Measurements from ENCODE around the gene TMEM236.

TMEM236 gene

DNA sequence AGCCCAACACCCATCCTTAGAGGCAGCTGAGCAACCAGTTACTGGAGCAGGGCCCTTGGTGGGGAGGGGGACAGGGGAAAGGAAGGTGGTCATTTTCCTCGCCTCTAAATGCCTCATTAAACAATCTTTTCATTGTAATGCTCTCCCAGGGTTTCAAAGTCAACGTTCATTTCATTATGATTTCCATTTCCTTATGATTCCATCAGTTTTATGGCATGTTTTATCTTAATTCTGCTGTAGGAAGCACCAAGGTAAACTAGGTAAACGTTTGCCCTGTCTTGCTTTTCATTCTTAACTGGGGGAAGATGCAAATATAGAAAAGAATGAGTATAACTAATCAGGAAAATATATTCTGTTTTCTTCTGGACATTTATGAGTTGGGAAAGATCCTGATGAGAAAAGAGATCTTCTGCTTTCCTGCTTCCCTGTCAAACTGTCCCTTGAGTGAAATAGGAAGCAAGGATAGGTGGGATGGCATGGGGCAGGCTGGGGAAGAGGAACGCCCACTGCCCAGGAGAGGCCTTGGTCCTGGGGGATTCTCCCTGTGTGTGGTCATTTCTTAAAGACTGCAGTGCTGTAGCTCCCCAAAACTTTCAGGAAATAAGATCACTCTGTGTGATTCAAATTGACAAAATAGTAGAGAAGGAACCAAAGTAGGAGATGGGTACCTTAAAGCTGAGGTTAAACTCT is 20.5 kb upstream of the TMEM236 start:
- Histone ChIP-seq H3K4me3 (ENCODE audit: insufficient read depth, low read length, poor library complexity, severe bottlenecking) (no peak overlapping the region), H3K9ac (ENCODE audit: low read length) (no peak overlapping the region), H4K20me1 (ENCODE audit: low read depth, low read length) (no peaks in the 10 kb centered on the region), H3K27ac (ENCODE audit: low read depth, low read length) (no peak overlapping the region), H3K36me3 (ENCODE audit: low read length) (no peaks in the 10 kb centered on the region), H3K4me2 (ENCODE audit: low read depth, low read length, poor library complexity, severe bottlenecking) (no peak overlapping the region), H3K9me2 (replicated peaks; ENCODE audit: insufficient read depth, low read length) (no peaks in the 10 kb centered on the region), H2AFZ (ENCODE audit: low read depth, low read length, severe bottlenecking) (no peak overlapping the region), H3K27me3 (ENCODE audit: low read length) (no peaks in the 10 kb centered on the region), H3K79me2 (ENCODE audit: insufficient read depth, low read length) (no peaks in the 10 kb centered on the region), H3K9me3 (ENCODE audit: insufficient read depth, low read length) (no peaks in the 10 kb centered on the region), H3F3A (ENCODE audit: insufficient read depth) (no peaks in the 10 kb centered on the region)
- TF ChIP-seq, protein P1, sequence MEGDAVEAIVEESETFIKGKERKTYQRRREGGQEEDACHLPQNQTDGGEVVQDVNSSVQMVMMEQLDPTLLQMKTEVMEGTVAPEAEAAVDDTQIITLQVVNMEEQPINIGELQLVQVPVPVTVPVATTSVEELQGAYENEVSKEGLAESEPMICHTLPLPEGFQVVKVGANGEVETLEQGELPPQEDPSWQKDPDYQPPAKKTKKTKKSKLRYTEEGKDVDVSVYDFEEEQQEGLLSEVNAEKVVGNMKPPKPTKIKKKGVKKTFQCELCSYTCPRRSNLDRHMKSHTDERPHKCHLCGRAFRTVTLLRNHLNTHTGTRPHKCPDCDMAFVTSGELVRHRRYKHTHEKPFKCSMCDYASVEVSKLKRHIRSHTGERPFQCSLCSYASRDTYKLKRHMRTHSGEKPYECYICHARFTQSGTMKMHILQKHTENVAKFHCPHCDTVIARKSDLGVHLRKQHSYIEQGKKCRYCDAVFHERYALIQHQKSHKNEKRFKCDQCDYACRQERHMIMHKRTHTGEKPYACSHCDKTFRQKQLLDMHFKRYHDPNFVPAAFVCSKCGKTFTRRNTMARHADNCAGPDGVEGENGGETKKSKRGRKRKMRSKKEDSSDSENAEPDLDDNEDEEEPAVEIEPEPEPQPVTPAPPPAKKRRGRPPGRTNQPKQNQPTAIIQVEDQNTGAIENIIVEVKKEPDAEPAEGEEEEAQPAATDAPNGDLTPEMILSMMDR (IDR thresholded peaks at IDR 0.05; ENCODE audit: insufficient read depth, low read length, poor library complexity, severe bottlenecking) = no peak

DNA sequence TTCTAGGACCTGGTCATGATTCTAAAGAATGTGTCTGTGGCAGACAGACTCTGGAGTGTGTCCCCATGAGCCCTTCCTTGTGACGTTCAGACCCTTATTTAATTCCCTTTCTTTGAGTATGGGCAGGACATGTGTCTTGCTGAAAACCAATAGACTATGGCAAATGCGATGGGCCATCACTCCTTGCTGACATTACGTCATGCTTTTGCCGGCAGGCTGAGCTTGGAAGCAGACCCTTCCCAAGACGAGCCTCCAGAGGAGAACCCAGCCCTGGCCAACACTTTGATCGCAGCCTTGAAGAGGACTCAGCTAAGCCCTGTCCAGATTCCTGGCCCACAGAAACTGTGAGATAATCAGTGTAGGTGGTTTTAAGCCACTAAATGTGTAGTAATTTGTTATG is 18.4 kb upstream of the TMEM236 start:
- H3K27me3 ChIP-seq (ENCODE audit: low read length) = no peaks in the 10 kb centered on the region
- no peaks in the 10 kb centered on the region for H3K9me2 ChIP-seq (replicated peaks; ENCODE audit: insufficient read depth, low read length)
- no peaks in the 10 kb centered on the region for H3K79me2 ChIP-seq (ENCODE audit: insufficient read depth, low read length)
- TF ChIP-seq EZH2phosphoT487 (conservative IDR thresholded peaks at IDR 0.05; ENCODE audit: low read length) = no peak
- TF ChIP-seq, protein P1 (IDR thresholded peaks at IDR 0.05; ENCODE audit: insufficient read depth, low read length, poor library complexity, severe bottlenecking) = no peak
- H2AFZ ChIP-seq (ENCODE audit: low read depth, low read length, severe bottlenecking) = no peak overlapping the region
- no peaks in the 10 kb centered on the region for H3K36me3 ChIP-seq (ENCODE audit: low read length)
- H4K20me1 ChIP-seq (ENCODE audit: low read depth, low read length) = no peaks in the 10 kb centered on the region
- no peaks in the 10 kb centered on the region for H3K9me3 ChIP-seq (ENCODE audit: insufficient read depth, low read length)
- no peaks in the 10 kb centered on the region for H3F3A ChIP-seq (ENCODE audit: insufficient read depth)
- no peak overlapping the region for H3K4me3 ChIP-seq (ENCODE audit: insufficient read depth, low read length, poor library complexity, severe bottlenecking)
- H3K4me2 ChIP-seq (ENCODE audit: low read depth, low read length, poor library complexity, severe bottlenecking) = no peak overlapping the region
- no peak overlapping the region for H3K9ac ChIP-seq (ENCODE audit: low read length)
- H3K27ac ChIP-seq (ENCODE audit: low read depth, low read length) = no peak overlapping the region

DNA sequence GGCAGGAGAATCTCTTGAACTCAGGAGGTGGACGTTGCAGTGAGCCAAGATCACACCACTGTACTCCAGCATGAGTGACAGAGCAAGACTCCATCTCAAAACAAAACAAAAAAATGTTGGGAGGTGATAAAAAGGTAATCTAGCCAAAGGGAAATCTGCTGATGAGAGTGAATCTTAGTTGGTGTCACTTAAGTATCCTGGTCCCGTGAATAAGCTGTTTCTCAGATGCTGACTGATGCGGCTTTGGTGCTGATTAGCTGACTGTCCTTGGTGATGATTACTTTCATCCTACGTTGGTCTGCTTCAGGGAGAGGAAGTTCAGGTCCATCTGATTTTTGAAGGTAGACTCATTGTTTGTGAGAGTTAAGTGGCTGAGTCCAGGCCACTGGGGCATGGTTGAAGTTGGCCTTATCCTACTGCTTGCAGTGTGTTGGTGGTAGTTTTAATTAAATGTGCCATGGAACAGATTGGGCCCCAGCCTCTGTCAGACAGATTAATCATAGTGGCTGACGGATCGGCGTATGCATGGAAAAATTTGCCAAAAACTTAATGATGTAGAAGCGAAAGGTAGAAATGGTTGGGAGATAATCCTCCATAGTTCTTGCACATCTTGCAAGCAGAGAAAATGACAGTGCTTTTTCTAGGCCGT is 17.4 kb upstream of the TMEM236 start:
- H3K4me2 ChIP-seq (ENCODE audit: low read depth, low read length, poor library complexity, severe bottlenecking) = no peak overlapping the region
- H4K20me1 ChIP-seq (ENCODE audit: low read depth, low read length) = no peaks in the 10 kb centered on the region
- H3K9me2 ChIP-seq (replicated peaks; ENCODE audit: insufficient read depth, low read length) = no peaks in the 10 kb centered on the region
- no peaks in the 10 kb centered on the region for H3F3A ChIP-seq (ENCODE audit: insufficient read depth)
- no peaks in the 10 kb centered on the region for H3K9me3 ChIP-seq (ENCODE audit: insufficient read depth, low read length)
- no peaks in the 10 kb centered on the region for H3K79me2 ChIP-seq (ENCODE audit: insufficient read depth, low read length)
- H3K4me3 ChIP-seq (ENCODE audit: insufficient read depth, low read length, poor library complexity, severe bottlenecking) = no peak overlapping the region
- H3K9ac ChIP-seq (ENCODE audit: low read length) = no peak overlapping the region
- no peak overlapping the region for H3K27ac ChIP-seq (ENCODE audit: low read depth, low read length)
- TF ChIP-seq, protein P1 (IDR thresholded peaks at IDR 0.05; ENCODE audit: insufficient read depth, low read length, poor library complexity, severe bottlenecking) = no peak
- no peak for TF ChIP-seq EZH2phosphoT487 (conservative IDR thresholded peaks at IDR 0.05; ENCODE audit: low read length)
- H3K27me3 ChIP-seq (ENCODE audit: low read length) = no peaks in the 10 kb centered on the region
- H3K36me3 ChIP-seq (ENCODE audit: low read length) = no peaks in the 10 kb centered on the region
- no peak overlapping the region for H2AFZ ChIP-seq (ENCODE audit: low read depth, low read length, severe bottlenecking)
